ENCODE results near the gene SPG11. TPM values are rescaled to one million over a fixed set of nuclear protein-coding genes. Genes with fewer than 3 reads are reported as not detected.

The SPG11 gene
- total RNA-seq, 1 experiment from 2014 or later = 38.3 TPM

GRCh38 chr15:44598892-44599291 is 64.6 kb downstream of the SPG11 start:
- H3K9ac ChIP-seq (ENCODE audit: extremely low read depth, insufficient read length, low read length) = no peak overlapping the region
- H2AK5ac ChIP-seq (ENCODE audit: insufficient read length, low read length) = no peak overlapping the region
- no peaks in the 10 kb centered on the region for H3K79me2 ChIP-seq (ENCODE audit: insufficient read depth, low read length)
- no peak overlapping the region for H4K5ac ChIP-seq (ENCODE audit: insufficient read length, low read depth, low read length)
- Mint-ChIP-seq H3K36me3 (ENCODE audit: insufficient read depth in 1 of 3, low read depth in 3 of 3) (peaks cover 9 to 46% (median 27%) of the 10 kb centered on the region in 3 experiments; a peak in 6 of 7 replicates), H3K9me3 (no peaks in the 10 kb centered on the region), H3K4me3 (no peak overlapping the region), H3K4me1 (no peaks in the 10 kb centered on the region), H3K27me3 (ENCODE audit: low read depth) (no peaks in the 10 kb centered on the region), H3K27ac (peak overlapping the region in 1 of 3 experiments; percentile 17; a peak in 1 of 7 replicates)
- TF ChIP-seq, protein P1, sequence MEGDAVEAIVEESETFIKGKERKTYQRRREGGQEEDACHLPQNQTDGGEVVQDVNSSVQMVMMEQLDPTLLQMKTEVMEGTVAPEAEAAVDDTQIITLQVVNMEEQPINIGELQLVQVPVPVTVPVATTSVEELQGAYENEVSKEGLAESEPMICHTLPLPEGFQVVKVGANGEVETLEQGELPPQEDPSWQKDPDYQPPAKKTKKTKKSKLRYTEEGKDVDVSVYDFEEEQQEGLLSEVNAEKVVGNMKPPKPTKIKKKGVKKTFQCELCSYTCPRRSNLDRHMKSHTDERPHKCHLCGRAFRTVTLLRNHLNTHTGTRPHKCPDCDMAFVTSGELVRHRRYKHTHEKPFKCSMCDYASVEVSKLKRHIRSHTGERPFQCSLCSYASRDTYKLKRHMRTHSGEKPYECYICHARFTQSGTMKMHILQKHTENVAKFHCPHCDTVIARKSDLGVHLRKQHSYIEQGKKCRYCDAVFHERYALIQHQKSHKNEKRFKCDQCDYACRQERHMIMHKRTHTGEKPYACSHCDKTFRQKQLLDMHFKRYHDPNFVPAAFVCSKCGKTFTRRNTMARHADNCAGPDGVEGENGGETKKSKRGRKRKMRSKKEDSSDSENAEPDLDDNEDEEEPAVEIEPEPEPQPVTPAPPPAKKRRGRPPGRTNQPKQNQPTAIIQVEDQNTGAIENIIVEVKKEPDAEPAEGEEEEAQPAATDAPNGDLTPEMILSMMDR (conservative IDR thresholded peaks at IDR 0.05) = no peak
- no peak overlapping the region for H3T11ph ChIP-seq (ENCODE audit: low read length)
- H4K20me1 ChIP-seq (ENCODE audit: control insufficient read depth, insufficient read depth, insufficient read length) = no peaks in the 10 kb centered on the region
- H4K91ac ChIP-seq (ENCODE audit: insufficient read length, low read depth, low read length) = no peak overlapping the region
- no peaks in the 10 kb centered on the region for H3K23me2 ChIP-seq (ENCODE audit: insufficient read length, low read depth, low read length, poor library complexity, severe bottlenecking)
- no peaks in the 10 kb centered on the region for H3K79me1 ChIP-seq (ENCODE audit: insufficient read depth, low read depth, low read length, poor library complexity, severe bottlenecking)
- H3K9me3 ChIP-seq (ENCODE audit: control insufficient read depth, low read depth, low read length) = no peaks in the 10 kb centered on the region
- no peak overlapping the region for H3K56ac ChIP-seq (ENCODE audit: insufficient read length, low read depth, low read length)
- H2BK5ac ChIP-seq (ENCODE audit: insufficient read length, low read length) = no peak overlapping the region
- no peak overlapping the region for H3K18ac ChIP-seq (ENCODE audit: insufficient read length, low read depth, low read length)
- H3K4me2 ChIP-seq (ENCODE audit: insufficient read depth, insufficient read length, low read length) = no peak overlapping the region
- H2BK20ac ChIP-seq (ENCODE audit: low read depth, low read length, poor library complexity, severe bottlenecking) = no peak overlapping the region
- H3K4me1 ChIP-seq (ENCODE audit: insufficient read depth, low read length) = no peaks in the 10 kb centered on the region; the same call in 1 of the 2 replicates
- H2BK12ac ChIP-seq (ENCODE audit: insufficient read length, low read depth, low read length) = no peak overlapping the region
- H2AFZ ChIP-seq (ENCODE audit: low read length) = no peak overlapping the region
- no CpG with 5 or more reads among the region's 5 CpGs for WGBS (ENCODE audit: extremely low coverage, insufficient read length, low lambda C conversion rate)
- no peak overlapping the region for H3K23ac ChIP-seq (ENCODE audit: insufficient read length, low read depth, low read length)
- no peak overlapping the region for H3K14ac ChIP-seq (ENCODE audit: insufficient read depth, low read length)
- H3K27ac ChIP-seq (ENCODE audit: insufficient read length, low read depth, low read length) = no peak overlapping the region
- H3K27me3 ChIP-seq (ENCODE audit: insufficient read depth, low read length) = no peaks in the 10 kb centered on the region
- no peak overlapping the region for H4K8ac ChIP-seq (replicated peaks; ENCODE audit: insufficient read length, low read depth, low read length)
- no peak for DNase-seq
- H2BK120ac ChIP-seq (ENCODE audit: low read depth, low read length, poor library complexity, severe bottlenecking) = no peak overlapping the region
- no peak overlapping the region for H3K4ac ChIP-seq (ENCODE audit: low read depth, low read length)
- no peak overlapping the region for H2BK15ac ChIP-seq (ENCODE audit: low read depth, low read length)
